ENCODE data around the gene FOXN3.

The FOXN3 gene

GRCh38 chr14:89386212-89386886, 30.7 kb downstream of the FOXN3 start:
- DNase-seq (ENCODE audit: low read depth in 1 of 2, low spot score in 1 of 2) = no peak

DNA sequence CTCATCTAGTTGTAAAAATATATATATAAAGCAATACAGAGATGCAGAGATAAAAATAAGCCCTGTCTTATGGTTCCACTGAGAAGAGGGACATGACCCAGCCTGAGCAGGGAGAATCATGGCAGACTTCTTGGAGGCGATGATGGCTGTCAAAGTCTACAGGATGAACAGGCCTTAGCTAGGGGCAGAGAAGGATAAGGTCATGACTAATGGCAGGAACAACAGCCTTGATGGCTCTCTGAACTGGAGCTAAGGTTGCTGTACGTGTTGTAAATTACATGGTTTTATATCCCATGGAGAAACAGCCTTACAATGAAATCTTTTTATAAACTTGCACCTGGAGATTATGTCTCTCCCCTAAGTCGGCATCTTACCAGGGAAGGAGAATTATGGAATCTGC, 32.4 kb downstream of the FOXN3 start:
- DNase-seq (ENCODE audit: low read depth in 1 of 2, low spot score in 1 of 2) = no peak

- no peak for DNase-seq (ENCODE audit: low read depth in 1 of 2, low spot score in 1 of 2)
These were observed 33.0 kb downstream of the FOXN3 start for GRCh38 chr14:89384023-89384422.

DNA sequence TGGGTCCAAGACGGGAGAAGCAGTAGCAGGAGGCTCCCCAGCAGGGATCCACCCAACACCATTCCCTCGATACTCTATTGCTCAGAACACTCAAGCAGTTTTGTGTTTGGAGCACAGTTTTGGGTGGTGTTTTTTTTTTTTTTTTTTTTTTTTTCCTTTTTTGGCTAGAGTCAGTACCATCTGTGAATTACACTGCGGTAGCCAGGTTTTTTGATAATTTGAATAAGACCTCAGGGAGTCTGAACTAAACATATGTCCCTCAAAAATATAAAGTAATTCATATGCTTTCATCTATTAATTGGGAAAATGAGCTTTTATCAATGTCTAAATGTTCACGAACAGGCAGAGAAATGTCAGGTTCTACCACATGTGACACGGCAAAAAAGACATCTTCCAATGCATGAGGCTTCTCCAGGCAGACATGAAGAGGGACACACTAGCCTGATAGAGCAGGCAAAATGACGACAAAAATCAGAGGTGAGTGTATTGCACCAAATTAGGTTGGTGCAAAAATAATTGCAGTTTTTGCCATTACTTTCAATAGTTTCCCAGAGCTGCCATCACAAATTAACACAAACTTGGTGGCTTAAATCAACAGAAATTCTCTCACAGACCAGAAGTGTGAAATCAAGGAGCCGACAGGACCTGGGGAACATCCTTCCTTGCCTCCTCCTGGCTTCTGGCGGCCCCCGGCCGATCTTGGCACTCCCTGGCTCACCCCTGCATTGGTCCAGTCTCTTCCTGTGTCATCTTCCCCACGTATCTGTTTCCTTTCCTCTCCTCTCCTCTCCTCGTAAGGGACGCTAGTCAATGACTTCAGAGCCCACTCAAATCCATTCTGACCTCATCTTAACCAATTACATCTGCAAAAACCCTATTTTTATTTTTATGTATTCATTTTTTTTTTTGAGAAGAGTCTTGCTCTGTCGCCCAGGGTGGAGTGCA, 33.9 kb downstream of the FOXN3 start:
- no peak for DNase-seq (ENCODE audit: low read depth in 1 of 2, low spot score in 1 of 2)

DNA sequence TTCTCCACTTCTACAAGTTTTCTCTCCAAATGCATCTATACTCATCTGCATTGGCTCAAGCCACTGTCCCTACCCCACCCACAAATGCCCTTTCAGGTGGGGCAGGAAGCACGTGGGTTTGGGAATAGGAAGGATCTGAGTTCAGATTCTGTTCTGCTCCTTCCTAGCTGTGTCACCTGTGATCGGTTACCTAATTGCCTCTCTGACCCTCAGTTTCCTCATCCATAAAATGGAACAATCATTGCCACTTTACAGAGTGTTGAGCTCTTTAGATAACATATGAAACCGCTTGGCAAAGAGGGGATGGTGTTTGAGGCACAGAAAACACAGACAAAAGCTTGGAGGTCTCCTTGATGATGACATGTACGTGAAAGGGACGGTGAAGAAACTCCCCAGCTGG, 34.5 kb downstream of the FOXN3 start:
- DNase-seq (ENCODE audit: low read depth in 1 of 2, low spot score in 1 of 2) = no peak

DNA sequence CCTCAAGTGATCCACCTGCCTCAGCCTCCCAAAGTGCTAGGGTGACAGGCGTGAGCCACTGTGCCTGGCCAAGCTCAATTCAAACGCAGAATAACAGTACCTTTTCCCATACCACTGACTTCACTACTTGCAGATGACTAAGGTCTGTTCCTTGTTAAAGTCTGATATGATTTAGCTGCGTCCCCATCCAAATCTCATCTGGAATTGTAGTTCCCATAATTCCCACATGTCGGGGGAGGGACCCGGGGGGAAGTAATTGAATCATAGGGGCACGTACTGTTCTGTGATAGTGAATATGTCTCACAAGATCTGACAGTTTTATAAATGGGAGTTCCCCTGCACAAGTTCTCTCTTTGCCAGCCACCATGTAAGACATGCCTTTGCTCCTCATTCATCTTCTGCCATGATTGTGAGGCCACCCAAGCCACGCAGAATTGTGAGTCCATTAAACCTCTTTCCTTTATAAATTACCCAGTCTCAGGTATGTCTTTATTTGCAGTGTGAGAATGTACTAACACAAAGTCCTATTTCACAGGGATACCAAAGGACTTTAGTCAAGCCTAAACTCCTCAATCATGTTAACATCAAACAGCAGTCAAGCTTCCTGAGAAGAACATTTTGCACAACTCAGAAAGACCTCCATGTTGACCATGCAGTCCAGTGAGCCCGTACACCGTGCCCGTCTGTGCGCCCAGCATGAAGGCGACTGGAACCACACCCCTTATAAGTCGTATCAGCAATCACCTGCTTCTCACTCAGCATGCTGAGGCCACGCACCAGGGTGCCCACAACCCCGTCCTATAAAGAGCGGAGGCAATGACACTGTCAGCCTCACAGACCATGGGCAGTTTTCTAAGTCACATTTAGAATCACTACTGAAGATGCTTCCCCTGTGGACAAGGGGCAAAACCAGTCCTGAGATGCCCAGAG, 36.9 kb downstream of the FOXN3 start:
- DNase-seq (ENCODE audit: low read depth in 1 of 2, low spot score in 1 of 2) = no peak

DNA sequence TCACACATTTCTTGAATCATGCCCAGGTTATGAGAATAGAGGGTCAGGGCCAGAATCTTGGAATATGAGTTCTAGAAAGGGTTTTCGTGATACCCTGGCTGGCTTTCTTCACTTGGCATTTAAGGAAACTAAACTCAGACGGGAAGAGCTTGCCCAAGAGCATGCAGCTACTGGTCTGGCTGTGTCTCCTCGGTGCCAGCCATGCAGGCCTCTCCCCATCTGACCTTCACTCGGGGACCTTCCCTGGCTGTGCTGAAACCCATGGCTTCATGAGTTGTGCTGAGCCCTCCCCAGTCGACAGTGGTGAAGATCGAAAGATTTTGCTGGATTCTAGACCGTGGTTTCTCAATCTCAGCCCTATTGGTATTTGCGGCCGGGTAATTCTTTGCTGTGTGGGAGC, 38.0 kb downstream of the FOXN3 start:
- no peak for DNase-seq (ENCODE audit: low read depth in 1 of 2, low spot score in 1 of 2)

DNA sequence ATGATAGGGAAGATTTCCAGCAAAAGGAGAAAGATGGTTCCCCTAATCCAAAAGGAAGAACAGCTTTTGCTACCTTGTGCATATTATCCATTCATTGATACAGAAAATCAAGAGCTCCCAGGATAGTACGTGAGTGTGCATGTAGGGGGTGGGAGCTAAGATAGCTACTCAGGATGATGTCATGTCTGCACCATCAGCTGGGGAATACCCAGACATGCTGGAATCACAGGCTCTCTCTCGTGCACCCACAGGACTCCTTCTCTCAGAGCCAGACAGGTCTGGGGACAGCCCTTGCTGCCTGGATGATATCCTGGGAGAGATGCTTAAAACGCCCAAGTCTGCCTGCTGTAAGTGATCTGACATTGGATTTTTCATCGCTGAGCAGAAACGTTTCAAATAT, 38.9 kb downstream of the FOXN3 start:
- peak in 1 of 2 donors; percentile 22 for DNase-seq (ENCODE audit: low read depth in 1 of 2, low spot score in 1 of 2)

- no peak for DNase-seq (ENCODE audit: low read depth in 1 of 2, low spot score in 1 of 2)
These were observed 39.5 kb downstream of the FOXN3 start for GRCh38 chr14:89377544-89377943.

GRCh38 chr14:89374908-89375307, 42.1 kb downstream of the FOXN3 start:
- no peak for DNase-seq (ENCODE audit: low read depth in 1 of 2, low spot score in 1 of 2)

- no peak for DNase-seq (ENCODE audit: low read depth in 1 of 2, low spot score in 1 of 2)
These were observed 43.8 kb downstream of the FOXN3 start for GRCh38 chr14:89373185-89373584.

DNA sequence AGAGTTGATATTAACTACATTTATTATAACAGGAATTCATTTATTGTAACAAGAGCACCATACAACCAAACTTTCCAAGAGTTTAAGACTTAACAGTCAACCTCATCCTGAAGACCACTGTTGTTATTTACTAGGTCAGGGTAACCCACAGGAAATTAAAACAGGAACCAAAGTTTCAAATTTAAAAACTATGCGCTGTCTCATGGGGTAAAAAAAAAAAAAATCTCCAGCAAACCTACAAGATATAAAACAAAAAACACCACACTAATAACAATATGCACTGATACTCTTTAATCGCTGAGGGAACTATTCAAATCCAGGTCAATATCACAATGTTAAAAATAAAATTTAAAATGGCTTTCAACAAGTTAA, 44.5 kb downstream of the FOXN3 start:
- DNase-seq (ENCODE audit: low read depth in 1 of 2, low spot score in 1 of 2) = no peak

- no peak for DNase-seq (ENCODE audit: low read depth in 1 of 2, low spot score in 1 of 2)
These were observed 45.2 kb downstream of the FOXN3 start for GRCh38 chr14:89371585-89372511.

GRCh38 chr14:89370781-89371180, 46.3 kb downstream of the FOXN3 start:
- no peak for DNase-seq (ENCODE audit: low read depth in 1 of 2, low spot score in 1 of 2)

GRCh38 chr14:89370381-89370780, 46.7 kb downstream of the FOXN3 start:
- no peak for DNase-seq (ENCODE audit: low read depth in 1 of 2, low spot score in 1 of 2)

GRCh38 chr14:89369656-89370055, 47.4 kb downstream of the FOXN3 start:
- DNase-seq (ENCODE audit: low read depth in 1 of 2, low spot score in 1 of 2) = no peak

DNA sequence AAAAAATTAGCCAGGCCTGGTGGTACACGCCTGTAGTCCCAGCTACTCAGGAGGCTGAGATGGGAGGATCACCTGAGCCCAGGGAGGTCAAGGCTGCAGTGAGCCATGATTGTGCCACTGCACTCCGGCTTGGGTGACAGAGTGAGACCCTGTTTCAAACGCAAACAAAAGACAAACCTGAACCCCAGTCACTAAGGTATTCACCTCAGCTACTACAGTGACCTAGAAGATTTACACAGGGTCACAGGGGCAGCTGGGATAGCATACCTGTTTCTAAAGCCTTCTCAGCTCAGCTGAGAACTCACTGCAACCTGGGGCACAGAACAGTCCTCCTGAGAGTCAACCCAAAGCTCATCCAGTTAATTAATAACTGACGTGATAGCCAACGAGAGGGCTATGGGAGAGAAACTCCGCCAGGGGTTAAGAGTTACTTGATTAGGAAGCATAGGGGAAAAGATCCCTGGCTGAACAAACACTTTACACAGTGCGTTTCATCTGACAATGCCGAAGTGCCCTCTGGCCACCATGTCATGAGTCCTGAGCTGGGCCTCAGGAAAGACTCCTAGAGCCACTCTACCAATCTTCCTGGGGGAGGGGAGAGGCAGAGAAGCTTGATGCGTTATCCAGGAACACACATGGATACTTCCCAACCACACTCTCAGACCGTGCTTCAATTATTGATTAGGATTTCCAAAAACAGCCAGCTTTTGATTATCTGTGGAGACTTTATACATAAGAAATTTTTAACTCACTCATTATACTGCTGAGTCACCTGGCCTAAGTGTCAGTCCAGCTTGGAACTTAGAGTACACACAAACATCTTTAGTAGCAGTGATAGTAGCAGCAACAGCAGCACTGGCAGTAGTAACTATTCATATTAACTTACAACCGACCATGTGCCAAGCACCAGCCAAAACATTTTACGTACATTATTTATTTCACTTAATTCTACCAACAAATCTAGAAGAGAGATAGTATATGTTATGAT, 48.2 kb downstream of the FOXN3 start:
- no peak for DNase-seq (ENCODE audit: low read depth in 1 of 2, low spot score in 1 of 2)

GRCh38 chr14:89367779-89368120, 49.3 kb downstream of the FOXN3 start:
- DNase-seq (ENCODE audit: low read depth in 1 of 2, low spot score in 1 of 2) = no peak

All from activated CD4-positive, alpha-beta T cell treated with anti-CD3 and anti-CD28 coated beads, Interleukin-2, amount 50 U/mL, for 24 hours (primary cell).